GM12878 (cell line): Measurements from ENCODE around the gene NHERF2. TPM values are rescaled to one million over a fixed set of nuclear protein-coding genes. Genes with fewer than 3 reads are reported as not detected.

Source experiments
- CBFB ChIP-seq: IDR thresholded peaks from 2 replicates; pipeline ENCODE4 v1.6.1; 2016; ENCODE audit warnings: antibody characterized with exemption, low read depth
- GATAD2B ChIP-seq: fragments of 450-650 bp; conservative IDR thresholded peaks from 2 replicates; pipeline ENCODE4 v1.6.1; 2017; ENCODE audit warnings: low read depth, mild to moderate bottlenecking, moderate library complexity
- HDAC2 ChIP-seq: fragments of 200-600 bp; sonication (generic); IDR thresholded peaks from 2 replicates; pipeline ENCODE4 v1.6.1; 2017
- KAT2A ChIP-seq: conservative IDR thresholded peaks from 2 replicates; pipeline ENCODE4 v1.6.1; 2011; ENCODE audit warnings: low read depth, low read length; ENCODE audit not compliant: control insufficient read depth
- MYB ChIP-seq: fragments of 150-350 bp; IDR thresholded peaks from 2 replicates; pipeline ENCODE4 v1.6.1; 2014; ENCODE audit warnings: mild to moderate bottlenecking, low read depth, low read length, borderline replicate concordance
- NFYB ChIP-seq: IDR thresholded peaks from 2 replicates; pipeline ENCODE4 v1.6.1; 2011; ENCODE audit warnings: low read depth, mild to moderate bottlenecking, low read length, improper control_type of control experiment, moderate library complexity; ENCODE audit not compliant: insufficient read depth
- RFX5 ChIP-seq: IDR thresholded peaks from 2 replicates; pipeline ENCODE4 v1.6.1; 2011; ENCODE audit warnings: low read depth, low read length, improper control_type of control experiment
- SIX5 ChIP-seq: IDR thresholded peaks from 2 replicates; pipeline ENCODE4 v1.6.1; 2011; ENCODE audit warnings: mild to moderate bottlenecking, low read depth, low read length, moderate library complexity; ENCODE audit not compliant: severe bottlenecking
- SMARCA5 ChIP-seq: fragments of 450-650 bp; IDR thresholded peaks from 2 replicates; pipeline ENCODE4 v1.6.1; 2017; ENCODE audit warnings: mild to moderate bottlenecking
- STAT3 ChIP-seq: IDR thresholded peaks from 2 replicates; pipeline ENCODE4 v1.6.1; 2011; ENCODE audit warnings: low read depth, low read length, improper control_type of control experiment
- ZSCAN29 ChIP-seq: fragments of 450-650 bp; IDR thresholded peaks from 2 replicates; pipeline ENCODE4 v1.6.1; 2017; ENCODE audit warnings: mild to moderate bottlenecking, moderate library complexity
- ZZZ3 ChIP-seq: IDR thresholded peaks from 2 replicates; pipeline ENCODE4 v1.6.1; 2011; ENCODE audit warnings: low read depth; ENCODE audit not compliant: control insufficient read depth, insufficient read length
- polyA plus RNA-seq, 11 experiments: library from polyadenylated mRNA; depleted of rRNA in 4 of 11; unstranded in 6 of 11; stranded (reverse) in 5 of 11; fragments of >200 nt; fragmentation: Nextera tagmentation in 4 of 11; fragmentation: Illumina TruSeq in 1 of 11; extraction: Ambion mirVana in 4 of 11; extraction: Trizol in 1 of 11; gene quantifications; 1 replicate in 1 of 11; 2 replicates in 10 of 11; pipeline versions ENCODE4 v1.2.1 to v1.2.3, GENCODE V29; 2011 to 2016; ENCODE audit warnings: inconsistent platforms in 2 of 11, missing spikeins in 2 of 11, low read depth in 1 of 11
- total RNA-seq, 4 experiments: library from RNA; depleted of rRNA in 3 of 4; stranded (reverse); fragments of >200 nt in 3 of 4; fragmentation: Illumina TruSeq in 1 of 4; extraction: Trizol in 1 of 4; gene quantifications; 2 replicates each; pipeline versions ENCODE4 v1.2.1 to v1.2.3, GENCODE V29; 2013 to 2021
- TF ChIP-seq, protein P1 (sequence below): fragments of 450-650 bp; IDR thresholded peaks from 2 replicates; pipeline ENCODE4 v1.6.1; 2017; ENCODE audit warnings: borderline replicate concordance
- TF ChIP-seq, protein P2 (sequence below): fragments of 450-650 bp; formaldehyde crosslinking; IDR thresholded peaks from 2 replicates; pipeline ENCODE4 v1.5.0; 2022; ENCODE audit warnings: mild to moderate bottlenecking, missing genetic modification characterization
- TF ChIP-seq, protein P3 (sequence below): IDR thresholded peaks from 2 replicates; pipeline ENCODE4 v1.6.1; 2011; ENCODE audit warnings: low read depth, mild to moderate bottlenecking, low read length, moderate library complexity, borderline replicate concordance; ENCODE audit errors: extremely low read depth
- TF ChIP-seq, protein P4 (sequence below): fragments of 450-650 bp; IDR thresholded peaks from 2 replicates; pipeline ENCODE4 v1.6.1; 2017; ENCODE audit warnings: mild to moderate bottlenecking, moderate library complexity
- TF ChIP-seq, protein P5 (sequence below): fragments of 450-650 bp; IDR thresholded peaks from 2 replicates; pipeline ENCODE4 v1.6.1; 2017; ENCODE audit warnings: low read depth, mild to moderate bottlenecking, moderate library complexity

The NHERF2 gene
- total and polyA plus RNA-seq, 10 of the 15 experiments (the other 5 are each of a cell fraction or from before 2014, with no cell fraction given) = 0.05 to 0.31 (median 0.08) TPM; not detected in 4

DNA sequence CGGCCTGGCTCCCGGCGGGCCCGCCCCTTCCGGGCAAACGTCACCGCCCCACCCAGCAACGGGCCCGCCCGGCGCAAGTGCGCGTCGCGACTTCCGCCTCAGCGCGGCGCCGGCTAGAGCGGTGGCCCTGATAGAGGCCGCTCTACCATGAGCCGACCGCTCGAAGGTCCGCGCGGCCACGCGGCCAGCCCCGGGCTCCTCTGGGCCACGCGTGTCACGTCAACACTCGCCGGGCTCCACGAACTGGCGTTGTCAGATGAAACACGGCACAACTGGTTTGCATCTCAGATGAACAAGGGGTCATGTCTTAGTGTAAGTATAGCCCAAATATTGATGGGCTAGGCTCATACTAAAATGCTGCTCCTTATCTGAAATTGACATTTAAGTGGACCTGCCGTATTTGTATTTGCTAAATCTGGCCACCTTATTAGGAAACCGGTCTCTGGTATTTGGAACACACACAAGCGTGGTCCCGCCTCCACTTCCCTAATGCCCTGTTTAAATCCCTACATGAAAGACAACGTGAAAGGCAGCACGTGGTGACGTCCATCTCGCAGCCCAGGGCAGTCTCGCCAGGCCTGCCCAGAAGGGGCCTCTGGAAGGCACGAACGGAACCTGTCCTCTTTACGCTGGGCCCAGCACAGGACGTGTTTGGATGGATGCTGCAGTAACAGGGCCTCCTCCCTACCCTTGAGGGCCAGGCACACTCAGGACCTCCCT is 16.8 kb upstream of the NHERF2 start, which contains the start of gene ZNF598 (continued):
- TF ChIP-seq, protein P1, sequence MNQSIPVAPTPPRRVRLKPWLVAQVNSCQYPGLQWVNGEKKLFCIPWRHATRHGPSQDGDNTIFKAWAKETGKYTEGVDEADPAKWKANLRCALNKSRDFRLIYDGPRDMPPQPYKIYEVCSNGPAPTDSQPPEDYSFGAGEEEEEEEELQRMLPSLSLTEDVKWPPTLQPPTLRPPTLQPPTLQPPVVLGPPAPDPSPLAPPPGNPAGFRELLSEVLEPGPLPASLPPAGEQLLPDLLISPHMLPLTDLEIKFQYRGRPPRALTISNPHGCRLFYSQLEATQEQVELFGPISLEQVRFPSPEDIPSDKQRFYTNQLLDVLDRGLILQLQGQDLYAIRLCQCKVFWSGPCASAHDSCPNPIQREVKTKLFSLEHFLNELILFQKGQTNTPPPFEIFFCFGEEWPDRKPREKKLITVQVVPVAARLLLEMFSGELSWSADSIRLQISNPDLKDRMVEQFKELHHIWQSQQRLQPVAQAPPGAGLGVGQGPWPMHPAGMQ = no peak
- TF ChIP-seq STAT3 (no peak), RFX5 (no peak), KAT2A (no peak), ZSCAN29 (no peak), SMARCA5 (no peak; the same call in 1 of the 2 replicates), SIX5 (peak; percentile 42), CBFB (peak; percentile 67), MYB (no peak), GATAD2B (0 out of 2 replicates have a peak, but pooled peaks have one; percentile 55), NFYB (no peak), HDAC2 (no peak), ZZZ3 (no peak)
- TF ChIP-seq, protein P2, sequence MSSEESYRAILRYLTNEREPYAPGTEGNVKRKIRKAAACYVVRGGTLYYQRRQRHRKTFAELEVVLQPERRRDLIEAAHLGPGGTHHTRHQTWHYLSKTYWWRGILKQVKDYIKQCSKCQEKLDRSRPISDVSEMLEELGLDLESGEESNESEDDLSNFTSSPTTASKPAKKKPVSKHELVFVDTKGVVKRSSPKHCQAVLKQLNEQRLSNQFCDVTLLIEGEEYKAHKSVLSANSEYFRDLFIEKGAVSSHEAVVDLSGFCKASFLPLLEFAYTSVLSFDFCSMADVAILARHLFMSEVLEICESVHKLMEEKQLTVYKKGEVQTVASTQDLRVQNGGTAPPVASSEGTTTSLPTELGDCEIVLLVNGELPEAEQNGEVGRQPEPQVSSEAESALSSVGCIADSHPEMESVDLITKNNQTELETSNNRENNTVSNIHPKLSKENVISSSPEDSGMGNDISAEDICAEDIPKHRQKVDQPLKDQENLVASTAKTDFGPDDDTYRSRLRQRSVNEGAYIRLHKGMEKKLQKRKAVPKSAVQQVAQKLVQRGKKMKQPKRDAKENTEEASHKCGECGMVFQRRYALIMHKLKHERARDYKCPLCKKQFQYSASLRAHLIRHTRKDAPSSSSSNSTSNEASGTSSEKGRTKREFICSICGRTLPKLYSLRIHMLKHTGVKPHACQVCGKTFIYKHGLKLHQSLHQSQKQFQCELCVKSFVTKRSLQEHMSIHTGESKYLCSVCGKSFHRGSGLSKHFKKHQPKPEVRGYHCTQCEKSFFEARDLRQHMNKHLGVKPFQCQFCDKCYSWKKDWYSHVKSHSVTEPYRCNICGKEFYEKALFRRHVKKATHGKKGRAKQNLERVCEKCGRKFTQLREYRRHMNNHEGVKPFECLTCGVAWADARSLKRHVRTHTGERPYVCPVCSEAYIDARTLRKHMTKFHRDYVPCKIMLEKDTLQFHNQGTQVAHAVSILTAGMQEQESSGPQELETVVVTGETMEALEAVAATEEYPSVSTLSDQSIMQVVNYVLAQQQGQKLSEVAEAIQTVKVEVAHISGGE (CRISPR knock-in tag) = peak; percentile 37; the same call in 1 of the 2 replicates
- TF ChIP-seq, protein P3, sequence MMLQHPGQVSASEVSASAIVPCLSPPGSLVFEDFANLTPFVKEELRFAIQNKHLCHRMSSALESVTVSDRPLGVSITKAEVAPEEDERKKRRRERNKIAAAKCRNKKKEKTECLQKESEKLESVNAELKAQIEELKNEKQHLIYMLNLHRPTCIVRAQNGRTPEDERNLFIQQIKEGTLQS = no peak
- TF ChIP-seq, protein P4, sequence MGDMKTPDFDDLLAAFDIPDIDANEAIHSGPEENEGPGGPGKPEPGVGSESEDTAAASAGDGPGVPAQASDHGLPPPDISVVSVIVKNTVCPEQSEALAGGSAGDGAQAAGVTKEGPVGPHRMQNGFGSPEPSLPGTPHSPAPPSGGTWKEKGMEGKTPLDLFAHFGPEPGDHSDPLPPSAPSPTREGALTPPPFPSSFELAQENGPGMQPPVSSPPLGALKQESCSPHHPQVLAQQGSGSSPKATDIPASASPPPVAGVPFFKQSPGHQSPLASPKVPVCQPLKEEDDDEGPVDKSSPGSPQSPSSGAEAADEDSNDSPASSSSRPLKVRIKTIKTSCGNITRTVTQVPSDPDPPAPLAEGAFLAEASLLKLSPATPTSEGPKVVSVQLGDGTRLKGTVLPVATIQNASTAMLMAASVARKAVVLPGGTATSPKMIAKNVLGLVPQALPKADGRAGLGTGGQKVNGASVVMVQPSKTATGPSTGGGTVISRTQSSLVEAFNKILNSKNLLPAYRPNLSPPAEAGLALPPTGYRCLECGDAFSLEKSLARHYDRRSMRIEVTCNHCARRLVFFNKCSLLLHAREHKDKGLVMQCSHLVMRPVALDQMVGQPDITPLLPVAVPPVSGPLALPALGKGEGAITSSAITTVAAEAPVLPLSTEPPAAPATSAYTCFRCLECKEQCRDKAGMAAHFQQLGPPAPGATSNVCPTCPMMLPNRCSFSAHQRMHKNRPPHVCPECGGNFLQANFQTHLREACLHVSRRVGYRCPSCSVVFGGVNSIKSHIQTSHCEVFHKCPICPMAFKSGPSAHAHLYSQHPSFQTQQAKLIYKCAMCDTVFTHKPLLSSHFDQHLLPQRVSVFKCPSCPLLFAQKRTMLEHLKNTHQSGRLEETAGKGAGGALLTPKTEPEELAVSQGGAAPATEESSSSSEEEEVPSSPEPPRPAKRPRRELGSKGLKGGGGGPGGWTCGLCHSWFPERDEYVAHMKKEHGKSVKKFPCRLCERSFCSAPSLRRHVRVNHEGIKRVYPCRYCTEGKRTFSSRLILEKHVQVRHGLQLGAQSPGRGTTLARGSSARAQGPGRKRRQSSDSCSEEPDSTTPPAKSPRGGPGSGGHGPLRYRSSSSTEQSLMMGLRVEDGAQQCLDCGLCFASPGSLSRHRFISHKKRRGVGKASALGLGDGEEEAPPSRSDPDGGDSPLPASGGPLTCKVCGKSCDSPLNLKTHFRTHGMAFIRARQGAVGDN = peak; percentile 79
- TF ChIP-seq, protein P5, sequence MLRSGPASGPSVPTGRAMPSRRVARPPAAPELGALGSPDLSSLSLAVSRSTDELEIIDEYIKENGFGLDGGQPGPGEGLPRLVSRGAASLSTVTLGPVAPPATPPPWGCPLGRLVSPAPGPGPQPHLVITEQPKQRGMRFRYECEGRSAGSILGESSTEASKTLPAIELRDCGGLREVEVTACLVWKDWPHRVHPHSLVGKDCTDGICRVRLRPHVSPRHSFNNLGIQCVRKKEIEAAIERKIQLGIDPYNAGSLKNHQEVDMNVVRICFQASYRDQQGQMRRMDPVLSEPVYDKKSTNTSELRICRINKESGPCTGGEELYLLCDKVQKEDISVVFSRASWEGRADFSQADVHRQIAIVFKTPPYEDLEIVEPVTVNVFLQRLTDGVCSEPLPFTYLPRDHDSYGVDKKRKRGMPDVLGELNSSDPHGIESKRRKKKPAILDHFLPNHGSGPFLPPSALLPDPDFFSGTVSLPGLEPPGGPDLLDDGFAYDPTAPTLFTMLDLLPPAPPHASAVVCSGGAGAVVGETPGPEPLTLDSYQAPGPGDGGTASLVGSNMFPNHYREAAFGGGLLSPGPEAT = 0 out of 2 replicates have a peak, but pooled peaks have one; percentile 49
